Nephron (organoid): ENCODE measurements around the gene NACC2.

ENCODE experiments used
- H3K27ac Mint-ChIP-seq, 3 experiments: 2 replicates each; pipeline ENCODE4 v1.8.0; 2020; ENCODE audit warnings: mixed read lengths in 3 of 3, mild to moderate bottlenecking in 2 of 3, moderate library complexity in 1 of 3
- H3K27me3 Mint-ChIP-seq: 2 replicates; pipeline ENCODE4 v1.8.0; 2021; ENCODE audit warnings: low read depth, mild to moderate bottlenecking, moderate library complexity, mixed read lengths
- H3K36me3 Mint-ChIP-seq: 2 replicates; pipeline ENCODE4 v1.8.0; 2020; ENCODE audit warnings: low read depth, mixed read lengths
- H3K4me1 Mint-ChIP-seq: 2 replicates; pipeline ENCODE4 v1.8.0; 2020; ENCODE audit warnings: mixed read lengths
- H3K4me3 Mint-ChIP-seq, 3 experiments: 2 replicates each; pipeline ENCODE4 v1.8.0; 2020; ENCODE audit warnings: mild to moderate bottlenecking in 3 of 3, mixed read lengths in 3 of 3, moderate library complexity in 2 of 3
- H3K9me3 Mint-ChIP-seq: 2 replicates; pipeline ENCODE4 v1.8.0; 2020; ENCODE audit warnings: mixed read lengths
- CTCF ChIP-seq, 3 experiments: fragments of 200-600 bp; sonication (generic); IDR thresholded peaks; one replicate each; pipeline ENCODE4 v1.5.0; 2021; ENCODE audit warnings: antibody characterized with exemption in 3 of 3; ENCODE audit not compliant: unreplicated experiment in 3 of 3

NACC2 gene

GRCh38 chr9:136050266-136050700 lies 44.8 kb downstream of the NACC2 start:
- Mint-ChIP-seq H3K4me1 (peaks cover 12% of the 10 kb centered on the region), H3K27ac (no peak overlapping the region), H3K27me3 (peaks cover 6% of the 10 kb centered on the region), H3K4me3 (peak overlapping the region; percentile 30 to 67 (median 51)), H3K9me3 (no peaks in the 10 kb centered on the region), H3K36me3 (no peaks in the 10 kb centered on the region)
- no peak for TF ChIP-seq CTCF (IDR thresholded peaks at IDR 0.05; ENCODE audit: unreplicated experiment in 3 of 3)

GRCh38 chr9:136049491-136050265 lies 45.4 kb downstream of the NACC2 start:
- Mint-ChIP-seq H3K9me3 (no peaks in the 10 kb centered on the region), H3K27ac (no peak overlapping the region), H3K36me3 (no peaks in the 10 kb centered on the region), H3K4me3 (peak overlapping the region in 2 of 3 experiments; percentile 30 to 51), H3K4me1 (peaks cover 11% of the 10 kb centered on the region), H3K27me3 (peaks cover 6% of the 10 kb centered on the region)
- TF ChIP-seq CTCF (IDR thresholded peaks at IDR 0.05; ENCODE audit: unreplicated experiment in 3 of 3): no peak

- no peak for TF ChIP-seq CTCF (IDR thresholded peaks at IDR 0.05; ENCODE audit: unreplicated experiment in 3 of 3)
- Mint-ChIP-seq H3K36me3 (no peaks in the 10 kb centered on the region), H3K27ac (no peak overlapping the region), H3K4me1 (peaks cover 11% of the 10 kb centered on the region), H3K27me3 (peaks cover 9% of the 10 kb centered on the region), H3K4me3 (peak overlapping the region; percentile 59 to 61 (median 59)), H3K9me3 (no peaks in the 10 kb centered on the region)
Measured at GRCh38 chr9:136048560-136049411, 46.3 kb downstream of the NACC2 start.

GRCh38 chr9:136047775-136048559 lies 47.1 kb downstream of the NACC2 start:
- H3K36me3 Mint-ChIP-seq: no peaks in the 10 kb centered on the region
- TF ChIP-seq CTCF (IDR thresholded peaks at IDR 0.05; ENCODE audit: unreplicated experiment in 3 of 3): no peak
- peak overlapping the region; percentile 59 to 61 (median 59) for H3K4me3 Mint-ChIP-seq
- H3K4me1 Mint-ChIP-seq: peaks cover 7% of the 10 kb centered on the region
- H3K27me3 Mint-ChIP-seq: peaks cover 10% of the 10 kb centered on the region
- H3K27ac Mint-ChIP-seq: no peak overlapping the region
- no peaks in the 10 kb centered on the region for H3K9me3 Mint-ChIP-seq

GRCh38 chr9:136047076-136047774 lies 47.9 kb downstream of the NACC2 start:
- H3K9me3 Mint-ChIP-seq: no peaks in the 10 kb centered on the region
- H3K4me1 Mint-ChIP-seq: peaks cover 5% of the 10 kb centered on the region
- peaks cover 9% of the 10 kb centered on the region for H3K27me3 Mint-ChIP-seq
- no peaks in the 10 kb centered on the region for H3K36me3 Mint-ChIP-seq
- no peak overlapping the region for H3K27ac Mint-ChIP-seq
- no peak for TF ChIP-seq CTCF (IDR thresholded peaks at IDR 0.05; ENCODE audit: unreplicated experiment in 3 of 3)
- H3K4me3 Mint-ChIP-seq: no peak overlapping the region
